ENCODE results near the gene ARVCF.
"Not testable (repeated sequence)": the region's sequence is repeated elsewhere in the genome, so short reads cannot be mapped to it uniquely, and the experiment has no call there.

The ARVCF gene

DNA sequence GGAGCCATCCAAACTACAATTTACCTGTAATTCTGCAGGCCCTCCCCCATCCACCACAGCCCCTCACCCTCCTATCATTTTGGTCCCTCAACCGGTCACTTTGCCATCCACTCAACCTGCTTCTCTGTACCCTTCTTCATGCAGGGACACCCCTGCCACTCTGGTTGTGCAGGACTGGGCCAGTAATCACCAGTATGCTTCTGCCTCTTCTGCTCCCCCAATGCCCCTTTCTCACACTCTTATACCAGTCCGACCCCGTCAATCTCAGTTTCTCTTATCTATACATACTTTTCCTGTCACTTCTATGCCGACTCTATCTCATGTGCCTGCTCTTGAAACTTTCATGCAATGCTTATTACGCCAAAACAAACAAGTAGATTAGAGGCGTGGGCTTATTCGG lies 80.1 kb downstream of the ARVCF start:
- no peak for DNase-seq (ENCODE audit: low read depth)

GRCh38 chr22:19935123-19935718 lies 81.4 kb downstream of the ARVCF start:
- not testable (repeated sequence) for DNase-seq (ENCODE audit: low read depth)

- no peak for DNase-seq (ENCODE audit: low read depth)
Measured at GRCh38 chr22:19933341-19934241, 83.0 kb downstream of the ARVCF start.

DNA sequence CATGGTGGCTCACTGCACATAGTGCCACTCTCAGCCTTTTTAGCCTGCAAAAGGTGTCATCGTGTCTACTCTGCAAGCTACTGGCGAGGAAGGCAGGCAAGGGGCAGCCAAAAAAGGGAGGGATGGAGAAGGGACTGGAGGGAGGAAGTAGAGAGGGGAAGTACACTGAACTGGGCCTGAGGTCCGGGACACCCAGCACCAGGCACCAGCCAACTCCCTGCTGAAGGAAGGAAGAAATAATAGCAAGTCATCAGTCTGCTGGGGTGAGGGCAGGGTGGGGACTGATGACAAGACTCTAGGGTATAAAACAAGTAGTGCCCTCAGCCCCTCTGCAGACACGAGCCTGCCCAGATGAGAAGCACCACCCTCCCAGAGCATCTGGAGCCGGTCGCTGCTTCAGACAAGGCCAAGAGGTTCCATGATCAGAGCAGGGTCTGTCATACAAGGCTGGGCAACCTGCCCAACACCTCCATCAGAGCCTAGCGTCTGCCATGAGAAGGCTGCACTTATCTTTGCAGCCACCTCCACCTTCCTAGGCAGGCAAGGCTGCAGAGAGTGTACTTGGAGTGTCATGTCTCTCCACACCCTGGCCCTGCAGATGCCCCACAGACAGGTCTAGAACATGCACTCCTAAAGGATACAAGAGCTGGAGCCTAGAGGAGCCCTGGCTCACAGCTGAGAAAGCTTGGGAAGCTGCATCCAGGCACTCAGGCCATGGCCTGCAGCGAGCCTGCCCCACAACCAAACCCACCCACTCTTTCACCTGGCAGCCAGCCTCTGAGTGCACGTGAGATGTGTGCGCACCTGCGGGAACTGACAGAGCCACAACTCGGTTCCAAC lies 84.0 kb downstream of the ARVCF start:
- no peak for DNase-seq (ENCODE audit: low read depth)

GRCh38 chr22:19931514-19931913 lies 85.1 kb downstream of the ARVCF start:
- no peak for DNase-seq (ENCODE audit: low read depth)

- DNase-seq (ENCODE audit: low read depth), result no peak
Measured at GRCh38 chr22:19930551-19931486, 85.8 kb downstream of the ARVCF start.

DNA sequence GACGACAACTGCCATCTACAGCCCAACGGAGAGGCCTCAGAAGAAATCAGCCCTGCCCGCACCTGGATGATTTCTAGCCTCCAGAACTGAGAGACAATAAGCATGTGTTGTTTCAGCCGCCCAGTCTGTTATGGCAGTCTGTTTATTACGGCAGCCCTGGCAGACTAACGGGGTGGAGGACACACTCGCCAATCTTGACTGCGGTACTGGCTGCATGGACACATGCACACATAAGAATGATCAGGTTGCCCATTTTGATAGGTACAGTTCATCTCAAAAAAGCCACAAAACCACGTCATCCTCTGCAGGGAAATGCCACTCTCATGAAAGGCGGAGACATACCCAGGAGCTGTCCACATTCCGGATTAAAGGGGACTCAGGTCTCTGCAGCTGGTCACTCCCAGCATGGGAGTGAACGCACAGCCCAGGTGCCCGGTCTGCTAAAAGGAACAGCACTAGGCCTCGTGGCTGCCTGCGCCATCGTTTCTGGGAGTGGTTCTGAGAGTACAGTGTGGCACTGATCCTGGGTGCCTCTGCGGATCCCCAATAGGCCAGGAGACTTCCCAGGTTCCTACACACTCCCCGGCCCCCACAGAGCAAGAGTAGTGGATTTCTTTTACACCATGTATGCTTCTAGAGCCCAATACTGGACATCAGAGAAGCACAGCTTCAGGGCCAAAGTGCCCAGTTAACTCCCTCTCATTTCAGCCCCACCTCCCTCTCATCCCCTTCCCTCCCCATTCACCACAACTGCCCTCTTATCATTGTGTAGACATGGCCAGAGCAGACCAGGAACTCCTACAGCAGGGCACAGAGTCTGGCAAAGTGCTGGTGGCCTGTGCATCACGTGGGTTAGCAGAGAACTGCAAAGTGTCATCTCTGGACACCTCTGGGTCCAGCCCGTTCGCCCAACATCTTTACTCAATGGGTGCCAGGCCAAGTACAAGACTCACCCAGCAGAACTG lies 86.8 kb downstream of the ARVCF start:
- no peak for DNase-seq (ENCODE audit: low read depth)

- DNase-seq (ENCODE audit: low read depth), result no peak
Measured at GRCh38 chr22:19928207-19928606, 88.4 kb downstream of the ARVCF start.

DNA sequence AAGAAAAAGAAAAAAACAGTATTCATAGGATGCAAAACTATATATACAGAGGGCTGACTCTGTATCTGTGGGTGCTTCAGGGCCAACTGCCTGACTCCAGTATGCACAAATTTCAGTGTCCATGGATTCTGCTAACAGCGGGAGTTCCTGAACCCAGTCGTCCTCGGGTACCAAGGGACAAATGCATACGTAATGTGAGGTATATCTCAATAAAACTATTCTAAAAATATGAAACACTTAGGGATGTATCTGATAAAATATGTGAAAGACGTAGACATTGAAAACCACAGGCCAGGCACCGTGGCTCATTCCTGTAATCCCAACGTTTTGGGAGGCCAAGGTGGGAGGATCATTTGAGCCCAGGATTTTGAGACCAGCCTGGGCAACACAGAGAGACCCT lies 88.9 kb downstream of the ARVCF start:
- DNase-seq (ENCODE audit: low read depth), result no peak

- DNase-seq (ENCODE audit: low read depth), result not testable (repeated sequence)
Measured at GRCh38 chr22:19926028-19926427, 90.6 kb downstream of the ARVCF start.

- DNase-seq (ENCODE audit: low read depth), result no peak
Measured at GRCh38 chr22:19923914-19924513, 92.6 kb downstream of the ARVCF start.

- no peak for DNase-seq (ENCODE audit: low read depth)
Measured at GRCh38 chr22:19921544-19922081, 95.0 kb downstream of the ARVCF start.
